Measurements from ENCODE around the gene SANBR. TPM values are rescaled to one million over a fixed set of nuclear protein-coding genes. Genes with fewer than 3 reads are reported as not detected.

Gene SANBR
- total and polyA plus RNA-seq, 2 of the 13 experiments (the other 11 are each of a cell fraction or from before 2014, with no cell fraction given), result 9.8 to 20.9 TPM

- peak; percentile 92 for TF ChIP-seq ATF7 (IDR thresholded peaks at IDR 0.05)
- peak; percentile 78; the same call in 1 of the 2 replicates for TF ChIP-seq ATF7 (CRISPR knock-in tag; IDR thresholded peaks at IDR 0.05)
- TF ChIP-seq ZNF232 (CRISPR knock-in tag; IDR thresholded peaks at IDR 0.05; ENCODE audit: borderline replicate concordance), result no peak
- 0 out of 2 replicates have a peak, but pooled peaks have one; percentile 25 for TF ChIP-seq ZNF501 (CRISPR knock-in tag; IDR thresholded peaks at IDR 0.05)
- TF ChIP-seq STAG1 (CRISPR knock-in tag; IDR thresholded peaks at IDR 0.05), result peak; percentile 21
- TF ChIP-seq HOXA3 (CRISPR knock-in tag; IDR thresholded peaks at IDR 0.05), result peak; percentile 75
- no peak for TF ChIP-seq ZBTB1 (CRISPR knock-in tag; IDR thresholded peaks at IDR 0.05; ENCODE audit: borderline replicate concordance)
- no peak for TF ChIP-seq DRAP1 (CRISPR knock-in tag; IDR thresholded peaks at IDR 0.05)
- TF ChIP-seq MED1 (CRISPR knock-in tag; IDR thresholded peaks at IDR 0.05), result peak; percentile 79
- no peak for TF ChIP-seq ZFP41 (CRISPR knock-in tag; IDR thresholded peaks at IDR 0.05; ENCODE audit: borderline replicate concordance)
- TF ChIP-seq ZBTB46 (CRISPR knock-in tag; IDR thresholded peaks at IDR 0.05; ENCODE audit: borderline replicate concordance), result no peak
- no peak for TF ChIP-seq RERE (CRISPR knock-in tag; IDR thresholded peaks at IDR 0.05; ENCODE audit: low read depth)
- TF ChIP-seq ZKSCAN5 (CRISPR knock-in tag; IDR thresholded peaks at IDR 0.05), result no peak
- TF ChIP-seq ZNF362 (CRISPR knock-in tag; IDR thresholded peaks at IDR 0.05; ENCODE audit: borderline replicate concordance), result peak; percentile 92
- peak; percentile 90 for TF ChIP-seq FOXP1 (IDR thresholded peaks at IDR 0.05)
- peak; percentile 63; the same call in 1 of the 2 replicates for TF ChIP-seq FOXP1 (CRISPR knock-in tag; IDR thresholded peaks at IDR 0.05)
- TF ChIP-seq NCOA2 (CRISPR knock-in tag; IDR thresholded peaks at IDR 0.05), result peak; percentile 76
- 0 out of 2 replicates have a peak, but pooled peaks have one; percentile 43 for TF ChIP-seq NBN (conservative IDR thresholded peaks at IDR 0.05)
- no peak for TF ChIP-seq U2AF1 (optimal IDR thresholded peaks at IDR 0.05; ENCODE audit: low read depth, low read length)
- TF ChIP-seq RNF219 (CRISPR knock-in tag; IDR thresholded peaks at IDR 0.05), result 0 out of 2 replicates have a peak, but pooled peaks have one; percentile 50
- TF ChIP-seq NR2F6 (IDR thresholded peaks at IDR 0.05), result peak; percentile 23; the same call in 1 of the 2 replicates
- peak; percentile 70; the same call in 1 of the 2 replicates for TF ChIP-seq NR2F6 (CRISPR knock-in tag; IDR thresholded peaks at IDR 0.05)
Observed at GRCh38 chr2:61090386-61090921, 24.8 kb downstream of the SANBR start (continued).
